GM23338 (cell line): ENCODE measurements around the gene PHLDA3. TPM values are rescaled to one million over a fixed set of nuclear protein-coding genes. Genes with fewer than 3 reads are reported as not detected.

Experiments used
- ATAC-seq: fragments of 200-7000 bp; cut with Tn5 transposase; 3 replicates; pipeline ENCODE4 v1.9.1; 2020
- DNase-seq: peaks from one replicate; pipeline ENCODE4 v3.0.0-alpha.2; 2015; ENCODE audit warnings: low spot score
- H2AFZ ChIP-seq: fragments of 200-600 bp; sonication (generic); 2 replicates; pipeline ENCODE4 v1.8.0; 2016; ENCODE audit warnings: antibody characterized with exemption, mild to moderate bottlenecking, moderate library complexity
- H3F3A ChIP-seq: fragments of 200-600 bp; sonication (generic); replicated peaks from 2 replicates; pipeline ENCODE4 v1.8.0; 2017; ENCODE audit warnings: antibody characterized with exemption, mixed run types, low read depth
- H3K27ac ChIP-seq: fragments of 200-600 bp; sonication (generic); 2 replicates; pipeline ENCODE4 v1.6.1; 2016; ENCODE audit warnings: low read depth
- H3K27me3 ChIP-seq: fragments of 200-600 bp; sonication (generic); 2 replicates; pipeline ENCODE4 v1.8.0; 2016; ENCODE audit warnings: mild to moderate bottlenecking, mixed run types, moderate library complexity; ENCODE audit not compliant: insufficient read depth
- H3K36me3 ChIP-seq: fragments of 200-600 bp; sonication (generic); 2 replicates; pipeline ENCODE4 v1.8.0; 2016; ENCODE audit warnings: mild to moderate bottlenecking; ENCODE audit not compliant: insufficient read depth
- H3K4me1 ChIP-seq: fragments of 200-600 bp; sonication (generic); 2 replicates; pipeline ENCODE4 v1.8.0; 2016; ENCODE audit warnings: mild to moderate bottlenecking, moderate library complexity; ENCODE audit not compliant: insufficient read depth
- H3K4me2 ChIP-seq: fragments of 200-600 bp; sonication (generic); 2 replicates; pipeline ENCODE4 v1.7.1; 2017; ENCODE audit warnings: mixed run types
- H3K4me3 ChIP-seq: fragments of 200-600 bp; sonication (generic); 2 replicates; pipeline ENCODE4 v1.6.1; 2016; ENCODE audit warnings: mixed run types
- H3K79me2 ChIP-seq: fragments of 200-600 bp; sonication (generic); replicated peaks from 2 replicates; pipeline ENCODE4 v1.8.0; 2017; ENCODE audit warnings: mild to moderate bottlenecking; ENCODE audit not compliant: insufficient read depth
- H3K9me2 ChIP-seq: fragments of 200-600 bp; sonication (generic); 2 replicates; pipeline ENCODE4 v1.8.0; 2017; ENCODE audit not compliant: insufficient read depth
- H4K20me1 ChIP-seq: fragments of 200-600 bp; sonication (generic); replicated peaks from 2 replicates; pipeline ENCODE4 v1.8.0; 2017; ENCODE audit warnings: mild to moderate bottlenecking; ENCODE audit not compliant: insufficient read depth
- H3K27ac Mint-ChIP-seq: 2 replicates; pipeline ENCODE4 v1.8.0; 2020; ENCODE audit warnings: inconsistent platforms, mild to moderate bottlenecking, moderate library complexity, mixed read lengths
- H3K27me3 Mint-ChIP-seq: 3 replicates; pipeline ENCODE4 v1.8.0; 2022; ENCODE audit warnings: low read depth, mild to moderate bottlenecking, moderate library complexity, mixed read lengths, inconsistent platforms; ENCODE audit not compliant: insufficient read depth, poor library complexity
- H3K36me3 Mint-ChIP-seq: 3 replicates; pipeline ENCODE4 v1.8.0; 2021; ENCODE audit warnings: low read depth, mild to moderate bottlenecking, inconsistent platforms, moderate library complexity, mixed read lengths
- H3K4me1 Mint-ChIP-seq: 3 replicates; pipeline ENCODE4 v1.8.0; 2020; ENCODE audit warnings: mild to moderate bottlenecking, inconsistent platforms, mixed read lengths
- H3K4me3 Mint-ChIP-seq: 3 replicates; pipeline ENCODE4 v1.8.0; 2021; ENCODE audit warnings: moderate library complexity, mild to moderate bottlenecking, inconsistent platforms, mixed read lengths
- H3K9me3 Mint-ChIP-seq: 3 replicates; pipeline ENCODE4 v1.8.0; 2020; ENCODE audit warnings: moderate library complexity, mild to moderate bottlenecking, inconsistent platforms, mixed read lengths
- CREB1 ChIP-seq: fragments of 250-450 bp; sonication (Bioruptor Pico); IDR thresholded peaks from 2 replicates; pipeline ENCODE4 v1.5.0; 2020; ENCODE audit warnings: low read depth, mild to moderate bottlenecking, moderate library complexity
- EZH2 ChIP-seq: fragments of 200-600 bp; sonication (generic); IDR thresholded peaks from one replicate; pipeline ENCODE4 v1.8.0; 2017; ENCODE audit warnings: antibody characterized with exemption, mild to moderate bottlenecking, low read depth; ENCODE audit not compliant: unreplicated experiment
- NANOG ChIP-seq: IDR thresholded peaks from 2 replicates; pipeline ENCODE4 v1.6.1; 2016; ENCODE audit warnings: antibody characterized with exemption, borderline replicate concordance
- STAT1 ChIP-seq: IDR thresholded peaks from one replicate; pipeline ENCODE4 v1.6.1; 2016; ENCODE audit warnings: antibody characterized with exemption; ENCODE audit not compliant: unreplicated experiment
- ZNF462 ChIP-seq: fragments of 250-450 bp; sonication (Bioruptor Pico); IDR thresholded peaks from 2 replicates; pipeline ENCODE4 v1.5.0; 2020; ENCODE audit warnings: mild to moderate bottlenecking, moderate library complexity
- polyA plus RNA-seq: library from polyadenylated mRNA; unstranded; fragments of >200 nt; fragmentation: Nextera tagmentation; extraction: Ambion mirVana; gene quantifications from 2 replicates; pipeline ENCODE4 v1.2.1, GENCODE V29; 2016
- total RNA-seq: library from RNA; depleted of rRNA; stranded (reverse); fragments of >200 nt; shearing (Covaris generic); gene quantifications from 2 replicates; pipeline ENCODE4 v1.2.3, GENCODE V29; 2014
- TF ChIP-seq, protein P1 (sequence below): IDR thresholded peaks from 2 replicates; pipeline ENCODE4 v1.6.1; 2016; ENCODE audit warnings: antibody characterized with exemption

PHLDA3 gene
- total and polyA plus RNA-seq, 2 experiments from 2014 or later: 37.5 to 87.4 TPM

DNA sequence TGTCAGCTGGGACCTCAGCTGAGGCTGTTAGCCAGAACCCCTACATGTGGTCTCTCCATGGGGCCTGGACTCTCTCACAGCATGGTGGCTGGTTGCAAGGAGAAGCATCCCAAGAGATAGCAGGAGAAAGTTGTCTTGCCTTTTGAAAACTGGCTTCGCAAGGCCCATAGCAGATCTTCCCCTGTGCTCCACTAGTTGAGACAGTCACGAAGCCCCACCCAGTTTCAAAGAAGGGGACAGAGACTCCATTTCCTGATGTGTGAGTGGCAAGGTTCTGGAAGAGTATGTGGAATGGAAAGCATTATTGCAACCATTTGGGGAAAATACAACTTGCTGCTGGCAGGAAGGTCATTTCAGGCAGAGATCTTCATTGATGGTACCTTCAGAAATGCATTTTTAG, 45.5 kb upstream of the PHLDA3 start:
- Histone ChIP-seq H3K9me2 (peaks cover 12% of the 10 kb centered on the region), H3K4me3 (no peak overlapping the region), H3F3A (no peaks in the 10 kb centered on the region), H3K79me2 (no peaks in the 10 kb centered on the region), H3K4me2 (no peak overlapping the region), H3K27ac (no peak overlapping the region), H3K36me3 (no peaks in the 10 kb centered on the region), H3K4me1 (peaks cover 6% of the 10 kb centered on the region), H3K27me3 (no peaks in the 10 kb centered on the region), H2AFZ (no peak overlapping the region), H4K20me1 (no peaks in the 10 kb centered on the region)
- DNase-seq: no peak
- no peaks in the 10 kb centered on the region for H3K9me3 Mint-ChIP-seq
- H3K4me1 Mint-ChIP-seq: peaks cover 22% of the 10 kb centered on the region
- H3K36me3 Mint-ChIP-seq: no peaks in the 10 kb centered on the region
- no peak overlapping the region for H3K27ac Mint-ChIP-seq
- TF ChIP-seq STAT1: no peak
- TF ChIP-seq, protein P1, sequence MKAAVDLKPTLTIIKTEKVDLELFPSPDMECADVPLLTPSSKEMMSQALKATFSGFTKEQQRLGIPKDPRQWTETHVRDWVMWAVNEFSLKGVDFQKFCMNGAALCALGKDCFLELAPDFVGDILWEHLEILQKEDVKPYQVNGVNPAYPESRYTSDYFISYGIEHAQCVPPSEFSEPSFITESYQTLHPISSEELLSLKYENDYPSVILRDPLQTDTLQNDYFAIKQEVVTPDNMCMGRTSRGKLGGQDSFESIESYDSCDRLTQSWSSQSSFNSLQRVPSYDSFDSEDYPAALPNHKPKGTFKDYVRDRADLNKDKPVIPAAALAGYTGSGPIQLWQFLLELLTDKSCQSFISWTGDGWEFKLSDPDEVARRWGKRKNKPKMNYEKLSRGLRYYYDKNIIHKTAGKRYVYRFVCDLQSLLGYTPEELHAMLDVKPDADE: no peak
- TF ChIP-seq CREB1 (CRISPR knock-in tag): no peak
- no peak for TF ChIP-seq NANOG
- TF ChIP-seq ZNF462 (CRISPR knock-in tag): no peak
- no peak for TF ChIP-seq EZH2
- H3K4me3 Mint-ChIP-seq: no peak overlapping the region
- H3K27me3 Mint-ChIP-seq: peaks cover 4% of the 10 kb centered on the region
- no peak for ATAC-seq
